Lower leg skin (tissue), 3 donors: Measurements from ENCODE around the gene LRRC47.

Experiments
- POLR2A ChIP-seq, 2 donors: fragments of 450-650 bp; IDR thresholded peaks; one replicate each; pipeline ENCODE4 v1.6.1; 2016 to 2017; ENCODE audit warnings: antibody characterized with exemption in 2 of 2, mild to moderate bottlenecking in 1 of 2, moderate library complexity in 1 of 2
- TF ChIP-seq, protein P1 (sequence below), 3 donors: fragments of 450-650 bp; IDR thresholded peaks; one replicate each; pipeline ENCODE4 v1.5.1; 2016; ENCODE audit warnings: antibody characterized with exemption in 3 of 3, mild to moderate bottlenecking in 3 of 3, moderate library complexity in 2 of 3

GRCh38 chr1:3780901-3781300 is 15.4 kb downstream of the LRRC47 start:
- TF ChIP-seq, protein P1, sequence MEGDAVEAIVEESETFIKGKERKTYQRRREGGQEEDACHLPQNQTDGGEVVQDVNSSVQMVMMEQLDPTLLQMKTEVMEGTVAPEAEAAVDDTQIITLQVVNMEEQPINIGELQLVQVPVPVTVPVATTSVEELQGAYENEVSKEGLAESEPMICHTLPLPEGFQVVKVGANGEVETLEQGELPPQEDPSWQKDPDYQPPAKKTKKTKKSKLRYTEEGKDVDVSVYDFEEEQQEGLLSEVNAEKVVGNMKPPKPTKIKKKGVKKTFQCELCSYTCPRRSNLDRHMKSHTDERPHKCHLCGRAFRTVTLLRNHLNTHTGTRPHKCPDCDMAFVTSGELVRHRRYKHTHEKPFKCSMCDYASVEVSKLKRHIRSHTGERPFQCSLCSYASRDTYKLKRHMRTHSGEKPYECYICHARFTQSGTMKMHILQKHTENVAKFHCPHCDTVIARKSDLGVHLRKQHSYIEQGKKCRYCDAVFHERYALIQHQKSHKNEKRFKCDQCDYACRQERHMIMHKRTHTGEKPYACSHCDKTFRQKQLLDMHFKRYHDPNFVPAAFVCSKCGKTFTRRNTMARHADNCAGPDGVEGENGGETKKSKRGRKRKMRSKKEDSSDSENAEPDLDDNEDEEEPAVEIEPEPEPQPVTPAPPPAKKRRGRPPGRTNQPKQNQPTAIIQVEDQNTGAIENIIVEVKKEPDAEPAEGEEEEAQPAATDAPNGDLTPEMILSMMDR (IDR thresholded peaks at IDR 0.05), result no peak
- no peak for TF ChIP-seq POLR2A (IDR thresholded peaks at IDR 0.05)
